GM19452 (cell line): Measurements from ENCODE around the gene UGP2.

Experiments
- ATAC-seq: cut with Tn5 transposase; IDR thresholded peaks from one replicate; pipeline ENCODE4 v1.9.1; 2021; ENCODE audit not compliant: unreplicated experiment

Gene UGP2

DNA sequence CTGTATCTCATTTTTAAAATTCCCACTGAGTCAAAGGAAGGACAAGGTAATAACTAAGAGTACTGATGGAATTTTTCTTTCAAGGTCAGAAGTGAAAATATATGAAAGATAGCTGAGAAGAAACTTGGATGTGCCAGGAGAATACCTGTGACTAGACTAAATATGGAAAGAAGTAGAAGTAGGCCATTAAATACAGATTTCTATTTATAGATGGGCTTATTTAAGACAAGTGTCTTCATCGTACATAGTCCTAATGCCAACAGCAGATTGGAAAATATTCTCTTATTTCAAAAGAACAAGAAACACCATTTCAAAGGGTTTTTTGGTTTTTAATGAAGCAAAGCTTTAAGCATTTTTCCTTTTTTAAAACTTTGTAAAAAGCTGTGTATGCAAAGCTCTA, 22.0 kb downstream of the UGP2 start:
- no peak for ATAC-seq

DNA sequence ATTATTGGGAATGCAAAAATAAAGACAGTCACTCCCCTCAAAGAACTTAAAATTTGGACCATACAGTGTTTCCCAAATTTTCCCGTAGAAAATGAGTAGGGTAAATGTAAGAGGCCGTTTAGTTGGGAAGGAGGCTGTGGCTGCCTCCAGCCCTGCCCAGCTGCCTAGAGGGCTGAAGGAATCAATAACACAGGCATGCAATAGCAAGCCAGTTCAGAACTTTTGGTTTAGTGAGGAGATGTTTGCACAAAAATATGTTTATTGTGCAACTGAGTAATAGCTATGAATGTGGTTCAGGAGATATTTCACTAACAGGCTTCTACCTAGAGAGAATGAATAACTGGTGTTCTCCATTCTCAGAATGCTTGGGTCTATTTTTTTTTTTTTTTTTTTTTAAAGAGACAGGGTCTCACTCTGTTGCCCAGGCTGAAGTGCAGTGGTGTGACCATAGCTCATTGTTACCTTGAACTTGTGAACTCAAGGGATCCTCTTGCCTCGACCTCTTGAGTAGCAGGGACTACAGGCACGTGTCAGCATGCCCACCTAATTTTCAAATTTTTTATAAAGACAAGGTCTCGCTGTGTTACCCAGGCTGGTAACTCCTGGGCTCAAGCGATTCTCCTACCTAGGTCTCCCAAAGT, 23.6 kb downstream of the UGP2 start:
- ATAC-seq = no peak

DNA sequence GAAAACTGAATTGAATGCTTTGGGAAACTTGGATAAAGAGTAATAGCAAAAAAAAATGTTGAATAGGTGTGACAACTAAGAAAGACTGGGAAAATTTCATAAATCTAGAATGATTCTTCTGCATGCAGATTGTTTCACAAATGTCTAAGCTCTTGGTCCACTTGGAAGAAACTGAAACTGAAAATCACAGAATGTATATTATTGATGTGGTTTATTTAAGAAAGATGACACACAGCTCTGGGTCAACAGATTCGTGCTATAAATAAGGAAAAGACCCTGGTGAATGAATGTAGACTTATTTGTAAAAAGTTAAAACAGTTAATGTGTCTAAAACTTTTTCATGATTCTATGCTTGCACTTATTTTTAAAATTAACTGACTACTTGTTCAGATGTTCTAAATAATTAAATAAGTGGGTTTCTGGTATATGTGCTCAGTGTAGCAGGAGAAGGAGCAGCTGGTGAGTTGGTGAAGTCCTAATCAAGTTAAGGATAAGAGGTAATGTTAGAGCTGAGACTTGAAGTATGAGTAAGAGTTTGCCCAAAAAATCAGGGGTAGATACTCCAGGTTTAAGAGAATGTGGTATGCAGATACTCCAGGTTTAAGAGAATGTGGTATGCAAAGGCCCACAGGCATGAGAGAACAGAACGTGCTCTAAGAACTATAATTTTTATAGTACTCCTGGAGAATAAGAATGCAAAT, 24.5 kb downstream of the UGP2 start:
- ATAC-seq = no peak

DNA sequence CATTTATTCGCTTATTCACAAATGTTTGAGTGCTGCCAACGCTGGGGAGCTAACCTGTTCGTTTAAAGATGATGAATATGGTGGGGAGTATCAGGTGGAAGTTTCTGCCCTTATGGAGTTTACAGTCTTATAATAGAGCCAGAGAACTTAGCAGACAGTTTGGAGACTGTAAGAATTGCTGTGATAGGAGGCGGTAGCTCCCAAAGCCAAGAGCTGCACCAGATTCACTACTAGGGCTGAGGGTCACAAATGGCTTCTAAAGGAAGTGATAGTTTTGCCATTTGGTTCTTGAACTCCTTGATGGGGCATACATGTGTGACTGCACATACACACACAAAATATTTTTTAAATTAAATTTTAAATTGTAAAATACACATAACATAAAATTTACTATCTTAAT, 29.0 kb downstream of the UGP2 start:
- ATAC-seq = no peak

DNA sequence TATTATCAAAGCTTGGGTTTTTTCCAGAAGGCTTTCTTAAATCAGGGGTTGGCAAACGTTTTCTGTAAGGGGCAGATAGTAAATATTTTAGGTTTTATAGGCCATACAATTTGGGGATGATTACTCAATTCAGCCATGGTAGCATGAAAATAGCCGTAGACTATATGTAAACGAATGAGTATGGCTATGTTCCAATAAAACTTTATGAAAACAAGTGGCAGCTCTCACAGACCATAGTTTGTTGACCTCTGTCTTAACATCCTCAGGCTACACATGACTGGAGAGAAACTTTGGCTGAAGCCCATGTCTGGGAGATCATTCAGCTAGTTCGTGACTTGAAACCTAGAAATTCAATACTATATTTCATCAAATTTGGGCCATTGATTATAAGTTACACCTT, 30.2 kb downstream of the UGP2 start:
- ATAC-seq = no peak

DNA sequence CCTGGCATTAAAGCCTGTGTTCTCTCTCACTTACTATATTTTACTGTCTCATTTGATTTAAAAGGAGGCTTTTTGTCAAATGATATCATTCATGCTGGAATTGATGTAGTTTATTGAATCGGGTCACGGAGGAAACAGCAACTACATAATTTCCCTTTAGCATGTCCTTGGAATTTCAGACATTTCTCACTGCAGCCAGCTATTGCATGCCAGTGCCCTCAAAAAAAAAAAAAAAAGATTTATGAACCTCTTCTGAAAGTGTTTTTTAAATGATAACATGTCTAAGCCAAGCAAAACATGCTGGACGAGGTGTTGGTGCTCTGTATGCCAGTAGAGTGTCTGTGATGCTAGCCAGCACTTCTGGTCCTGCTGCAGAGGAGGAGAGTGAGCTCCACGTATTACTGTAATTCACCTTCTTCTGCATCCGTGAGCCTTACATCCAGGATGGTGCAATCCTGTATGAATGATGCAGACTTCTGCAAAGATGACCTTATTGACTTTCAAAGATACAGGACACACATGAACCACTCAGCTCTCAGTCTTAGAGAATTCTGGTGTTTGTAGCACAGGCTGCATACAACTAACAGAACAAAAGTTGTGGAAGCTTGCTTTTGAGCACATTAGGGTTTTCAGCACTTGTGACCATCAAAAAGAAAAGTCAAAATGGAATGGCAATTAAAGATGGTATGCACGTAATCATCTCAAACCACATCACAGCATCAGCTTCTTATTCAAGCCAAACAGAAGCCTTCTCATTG, 31.1 kb downstream of the UGP2 start:
- no peak for ATAC-seq

DNA sequence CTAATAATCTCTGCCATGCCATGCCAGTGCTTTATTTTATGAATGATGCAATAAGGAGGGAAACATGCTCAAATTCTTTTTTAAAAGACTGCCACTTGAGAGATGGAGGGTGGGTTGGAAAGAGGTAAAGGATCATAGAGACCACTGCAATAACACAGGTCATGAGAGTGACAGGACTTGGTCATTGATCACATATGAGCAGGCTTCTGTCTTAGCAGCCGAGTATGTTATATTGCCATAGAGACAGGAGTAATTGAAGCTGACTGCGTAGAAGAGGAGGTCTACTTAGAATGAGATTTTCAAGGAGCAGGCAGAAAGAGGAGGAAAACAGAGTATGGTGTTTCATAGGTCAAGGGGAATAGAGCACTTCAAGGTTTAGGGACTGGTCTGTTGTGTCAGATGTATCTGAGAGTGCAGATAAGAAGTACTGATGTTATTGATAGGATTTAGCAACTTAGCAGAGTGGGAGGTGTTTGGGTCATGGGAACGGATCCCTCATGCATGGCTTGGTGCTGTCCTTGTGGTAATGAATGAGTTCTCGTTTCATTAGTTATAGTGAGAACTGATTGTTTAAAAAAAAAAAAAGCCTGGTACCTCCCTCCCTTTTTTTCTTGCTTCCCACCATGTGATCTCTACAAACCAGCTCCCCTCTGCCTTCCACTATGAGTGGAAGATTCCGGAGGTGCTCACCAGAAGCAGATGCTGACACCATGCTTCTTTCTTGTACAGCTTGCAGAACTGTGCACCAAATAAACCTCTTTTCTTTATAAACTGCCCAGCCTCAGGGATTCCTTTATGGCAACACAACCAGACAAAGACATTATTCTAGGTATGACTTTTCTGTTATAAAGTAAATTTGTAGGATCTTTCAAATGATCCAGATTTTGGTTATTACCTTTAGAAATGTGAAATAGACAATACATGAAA, 32.8 kb downstream of the UGP2 start:
- ATAC-seq = no peak

DNA sequence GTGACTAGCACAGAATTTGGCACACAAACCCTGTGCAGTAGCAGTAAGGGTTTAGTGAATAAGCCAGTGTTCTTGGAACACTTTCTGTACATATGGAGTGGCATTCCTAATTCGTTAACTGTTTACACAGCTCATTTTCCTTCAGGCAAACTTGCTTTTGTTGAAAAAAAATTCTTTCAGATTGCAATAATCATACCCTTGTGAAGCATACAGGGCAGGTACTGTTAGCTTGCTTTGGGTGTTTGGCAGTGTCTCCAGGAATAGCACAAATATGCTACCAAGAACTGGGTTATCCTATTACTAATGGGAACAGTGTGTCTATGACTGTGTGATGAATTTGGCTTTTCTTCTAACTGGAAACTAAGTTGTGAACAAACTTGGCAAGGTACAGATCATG, 33.4 kb downstream of the UGP2 start:
- no peak for ATAC-seq

DNA sequence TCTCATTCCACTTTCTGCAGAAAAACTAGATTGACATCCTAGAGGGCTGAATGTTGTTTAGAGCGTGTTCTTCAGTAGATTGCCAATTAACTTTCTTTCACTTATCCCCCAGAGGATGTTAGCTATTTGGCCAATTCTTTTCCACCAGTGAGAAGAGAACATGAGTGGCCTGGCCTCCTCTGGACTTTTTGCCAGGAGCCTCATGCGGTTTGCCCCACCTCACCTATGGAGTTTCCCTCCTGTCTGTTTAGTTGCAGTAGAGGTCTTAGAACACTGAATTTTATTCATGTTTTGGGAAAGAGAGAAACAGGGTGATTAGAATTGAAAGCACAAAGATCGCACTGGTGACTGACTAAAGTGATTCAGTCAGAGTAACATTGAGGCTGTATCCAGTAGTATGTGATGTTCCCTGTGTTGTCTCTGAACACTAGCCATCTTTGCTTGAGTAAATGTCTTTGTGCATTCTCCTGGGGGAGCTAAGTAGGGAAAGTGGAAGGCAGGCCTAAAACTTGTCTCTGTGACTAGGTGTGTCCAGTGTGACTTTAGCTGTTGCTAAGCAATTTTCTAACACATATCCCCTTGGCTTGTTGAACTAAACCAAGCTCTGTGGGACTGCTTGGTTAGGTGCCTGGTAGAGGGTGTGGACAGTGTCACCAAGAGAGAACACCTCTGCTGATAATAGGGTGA, 34.0 kb downstream of the UGP2 start:
- ATAC-seq = no peak

DNA sequence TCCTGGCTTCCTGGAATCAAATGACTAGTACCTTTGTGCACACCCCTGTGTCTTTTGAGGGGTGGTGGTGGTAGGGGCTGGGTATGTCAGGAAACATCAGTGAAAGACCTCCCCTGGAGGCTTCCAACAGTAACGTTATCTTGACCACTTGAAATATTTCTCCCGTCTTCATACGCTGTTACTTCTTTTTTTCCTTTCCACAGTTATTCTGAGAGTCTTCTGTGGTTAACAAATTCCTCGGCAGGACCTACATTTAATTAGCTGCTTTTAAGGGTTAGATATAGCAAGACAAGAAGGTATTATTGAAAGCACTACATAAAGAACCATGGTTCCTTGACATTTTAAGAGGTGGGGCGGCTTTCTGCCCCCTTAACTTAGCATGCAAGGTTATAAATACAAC, 34.6 kb downstream of the UGP2 start:
- ATAC-seq = no peak

DNA sequence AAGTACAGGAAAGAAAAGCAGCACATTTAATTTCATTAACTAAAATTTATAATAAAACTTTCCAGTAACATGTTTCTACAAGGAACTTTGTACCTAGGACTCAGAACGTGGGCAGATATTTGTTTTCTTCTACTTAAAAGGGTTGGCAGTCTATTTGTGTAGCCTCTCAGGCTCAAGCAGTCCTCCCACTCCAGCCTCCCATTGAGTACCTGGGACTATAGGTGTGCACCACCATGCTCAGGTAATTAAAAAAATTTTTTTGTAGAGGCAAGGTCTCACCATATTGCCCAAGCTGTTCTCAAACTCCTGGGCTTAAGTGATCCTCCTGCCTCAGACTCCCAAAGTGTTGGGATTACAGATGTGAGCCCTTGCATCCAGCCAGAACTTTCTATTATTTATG, 36.8 kb downstream of the UGP2 start:
- ATAC-seq = no peak

DNA sequence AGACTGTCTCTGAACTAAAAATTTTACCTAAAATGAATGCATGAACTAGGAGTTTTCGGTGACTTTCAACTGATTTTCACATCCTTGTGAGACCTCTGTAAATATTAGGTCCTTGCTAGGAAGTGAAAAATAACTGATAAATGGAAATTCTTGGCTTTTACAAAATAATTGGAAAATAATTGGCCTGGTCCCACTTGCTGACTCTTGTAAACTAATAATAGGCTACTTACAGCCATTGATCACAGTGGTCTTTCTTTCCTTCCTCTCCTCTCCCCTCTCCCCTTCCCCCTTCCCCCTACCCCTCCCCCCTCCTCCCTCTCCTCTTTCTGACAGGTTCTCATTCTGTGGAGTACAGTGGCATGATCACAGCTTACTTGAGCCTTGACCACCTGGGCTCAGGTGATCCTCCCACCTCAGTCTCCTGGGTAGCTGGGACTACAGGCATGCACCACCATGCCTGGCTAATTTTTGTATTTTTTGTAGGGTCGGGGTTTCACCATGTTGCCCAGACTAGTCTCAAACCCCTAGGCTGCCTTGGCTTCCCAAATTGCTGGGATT, 38.3 kb downstream of the UGP2 start:
- ATAC-seq = no peak

DNA sequence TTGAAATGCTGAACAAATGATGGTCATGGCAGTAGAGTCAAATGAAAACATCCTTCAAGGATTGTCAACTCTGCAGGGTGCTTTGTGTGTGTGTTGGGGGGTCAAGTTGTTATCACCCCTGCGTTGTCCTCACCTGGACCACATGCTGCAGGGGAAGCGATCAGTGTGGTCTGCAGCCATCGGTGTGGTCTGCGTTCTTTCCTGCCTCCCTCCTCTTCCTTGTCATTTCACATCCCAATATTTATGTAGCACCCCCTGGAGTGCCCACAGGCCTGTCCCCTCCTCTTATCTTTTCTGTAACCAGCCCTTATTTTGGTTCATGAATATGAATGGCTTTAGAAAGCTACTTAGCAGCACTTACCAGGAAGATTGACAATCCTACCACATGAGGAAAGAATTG, 38.9 kb downstream of the UGP2 start:
- no peak for ATAC-seq

DNA sequence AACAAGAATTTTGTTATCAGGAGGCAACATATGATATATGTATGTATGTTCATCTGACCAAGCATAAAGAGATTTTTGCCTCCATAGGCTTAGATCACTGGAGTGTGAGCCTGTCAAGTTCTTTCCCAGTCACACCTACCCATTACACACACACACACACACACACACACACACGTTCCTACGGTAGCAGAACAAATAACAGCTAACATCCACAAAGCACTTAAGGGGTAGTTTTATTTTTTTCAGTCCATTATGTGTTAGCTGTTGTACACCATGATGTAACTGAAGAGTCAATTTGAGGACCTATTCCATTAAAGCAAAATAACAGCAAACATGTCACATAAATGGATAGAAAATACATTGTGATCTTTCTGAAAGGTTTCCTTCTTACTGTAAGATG, 39.5 kb downstream of the UGP2 start:
- ATAC-seq = no peak

DNA sequence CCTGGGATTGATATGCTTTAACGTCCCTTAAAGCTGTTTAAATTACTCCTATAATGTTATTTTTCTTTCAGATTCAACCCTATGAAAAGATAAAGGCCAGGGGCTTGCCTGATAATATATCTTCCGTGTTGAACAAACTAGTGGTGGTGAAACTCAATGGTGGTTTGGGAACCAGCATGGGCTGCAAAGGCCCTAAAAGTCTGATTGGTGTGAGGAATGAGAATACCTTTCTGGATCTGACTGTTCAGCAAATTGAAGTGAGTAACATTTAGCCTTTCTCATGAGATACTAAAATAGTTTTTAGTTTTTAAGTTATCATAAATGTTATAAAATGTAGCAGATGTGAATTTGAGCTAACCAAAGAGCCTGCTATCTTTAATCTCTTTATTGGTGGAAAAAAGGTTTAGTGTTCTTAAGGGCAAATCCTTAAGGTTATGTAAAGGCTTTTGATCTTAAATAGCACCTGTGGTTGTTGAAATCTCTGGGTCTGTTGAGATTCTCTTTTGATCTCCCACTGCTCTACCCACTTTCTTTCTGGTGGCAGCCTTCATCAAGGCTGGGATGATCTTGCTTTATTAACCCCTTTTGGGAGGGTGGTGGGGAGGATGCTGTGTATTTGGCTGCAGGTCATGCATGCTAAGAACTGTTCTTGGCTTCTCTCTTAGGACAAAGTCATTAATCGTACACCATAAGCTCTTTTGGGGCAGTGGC, 40.9 kb downstream of the UGP2 start:
- no peak for ATAC-seq

DNA sequence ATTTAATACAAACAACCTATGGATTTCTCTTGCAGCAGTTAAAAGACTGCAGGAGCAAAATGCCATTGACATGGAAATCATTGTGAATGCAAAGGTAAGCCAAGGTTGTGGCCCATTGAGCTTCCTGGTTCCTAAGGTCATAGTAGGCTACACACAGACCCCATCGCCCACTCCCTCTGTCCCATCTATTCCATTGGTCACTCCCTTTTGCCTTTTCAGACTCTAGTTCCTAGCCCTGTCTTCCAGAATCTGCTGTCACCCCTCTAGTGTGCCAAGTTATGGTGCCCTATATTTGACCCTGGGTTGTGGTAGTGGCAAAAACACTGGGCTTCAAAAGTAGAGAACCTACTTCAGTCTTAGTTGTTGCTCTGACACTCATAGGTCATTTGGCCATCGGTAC, 44.7 kb downstream of the UGP2 start:
- ATAC-seq = no peak

DNA sequence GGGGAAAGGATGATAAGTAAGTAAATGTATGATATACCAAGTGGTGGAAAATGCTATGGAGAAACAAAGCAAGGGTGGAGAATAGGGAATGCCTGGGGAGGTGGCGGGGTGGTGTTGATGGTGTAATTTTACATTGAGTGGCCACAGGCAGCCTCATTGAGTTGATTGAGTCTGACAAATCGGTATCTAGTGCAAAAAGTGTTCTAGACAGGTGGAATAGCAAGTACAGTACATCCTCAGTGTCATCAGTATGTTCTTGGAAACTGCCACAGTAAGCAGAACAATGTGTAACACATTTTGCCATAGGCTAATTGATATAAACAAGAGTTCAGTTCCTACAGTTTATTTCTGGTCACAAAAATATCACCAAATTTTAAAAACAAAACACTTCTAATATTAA, 46.4 kb downstream of the UGP2 start:
- no peak for ATAC-seq

DNA sequence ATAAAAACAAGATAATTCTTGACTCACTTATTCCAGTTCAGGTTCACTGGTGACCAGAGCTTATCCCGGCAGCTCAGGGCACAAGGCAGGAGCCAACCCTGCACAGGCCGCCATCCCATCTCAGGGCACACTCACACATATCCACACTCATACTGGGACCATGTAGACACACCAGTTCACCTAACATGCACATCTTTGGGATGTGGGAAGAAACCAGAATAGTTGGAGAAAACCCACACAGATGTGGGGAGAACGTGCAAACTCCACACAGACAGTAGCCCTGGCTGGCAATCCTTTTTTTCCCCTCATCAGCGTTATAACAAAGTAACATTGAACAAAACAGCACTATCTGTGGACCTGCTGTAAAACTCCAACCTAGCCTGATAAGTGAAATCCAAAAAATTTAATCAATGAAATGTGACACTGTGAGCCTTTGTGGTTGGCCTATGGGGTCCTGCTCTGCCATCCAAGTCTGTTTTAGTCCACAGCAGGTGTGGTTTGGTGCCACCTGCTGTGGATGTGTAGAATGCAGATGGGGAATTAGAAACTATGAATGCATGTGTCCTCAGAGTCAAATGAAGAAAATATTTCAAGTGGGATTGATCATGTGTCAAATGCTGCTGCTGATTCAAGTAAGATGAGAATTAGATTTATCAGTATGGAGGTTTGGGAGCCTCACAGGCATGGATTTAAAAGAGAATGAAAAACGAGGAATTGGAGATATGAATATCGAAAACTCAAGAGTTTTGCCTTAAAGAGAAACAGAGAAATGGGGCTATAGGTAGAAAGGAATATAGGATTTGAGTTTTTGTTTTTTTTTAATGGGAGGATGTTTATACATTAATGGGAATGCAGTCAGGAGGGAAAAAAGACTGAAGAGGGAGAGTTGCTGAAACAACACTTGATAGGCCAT, 47.0 kb downstream of the UGP2 start:
- peak; percentile 76 for ATAC-seq

DNA sequence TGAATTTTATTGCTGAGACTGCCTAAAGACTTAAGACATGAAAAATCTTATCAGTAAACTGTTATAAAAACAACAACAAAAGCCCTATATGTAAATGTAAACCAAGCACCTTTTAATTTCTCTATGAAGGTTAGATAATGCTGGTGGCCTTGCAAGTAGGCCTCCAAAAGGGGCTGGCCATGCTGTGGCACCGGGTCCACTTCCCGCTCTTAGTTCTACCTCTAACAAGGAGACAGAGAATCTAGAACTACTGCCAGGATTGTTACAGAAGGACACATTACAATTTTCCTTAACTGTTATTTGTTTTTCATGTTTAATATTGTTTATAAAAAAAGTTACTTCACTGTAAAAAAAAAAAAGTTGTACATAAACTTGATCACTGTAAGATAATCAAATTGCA, 49.0 kb downstream of the UGP2 start:
- ATAC-seq = no peak
